Peyer's patch (tissue), 4 donors: ENCODE results near the gene GLP2R. TPM values are rescaled to one million over a fixed set of nuclear protein-coding genes. Genes with fewer than 3 reads are reported as not detected.
A peak's percentile ranks its signal among the peaks of the same experiment; 100 is the strongest.
"Not testable (repeated sequence)": the region's sequence is repeated elsewhere in the genome, so short reads cannot be mapped to it uniquely, and the experiment has no call there.

Source experiments
- DNase-seq, 3 donors: peaks; one replicate each; pipeline ENCODE4 v3.0.0-alpha.2; 2017 to 2019
- H3K27ac ChIP-seq, 4 donors: fragments of 200-600 bp; sonication (generic); one replicate each; pipeline ENCODE4 v1.5.1; 2016 to 2019
- H3K27me3 ChIP-seq, 2 donors: fragments of 200-600 bp; sonication (generic); one replicate each; pipeline ENCODE4 v1.5.1; 2019
- H3K36me3 ChIP-seq, 3 donors: fragments of 200-600 bp; sonication (generic); one replicate each; pipeline ENCODE4 v1.5.1; 2016 to 2019
- H3K4me1 ChIP-seq, 4 donors: fragments of 200-600 bp; sonication (generic); one replicate each; pipeline ENCODE4 v1.5.1; 2016 to 2019
- H3K4me3 ChIP-seq, 4 donors: fragments of 200-600 bp; sonication (generic); 1 replicate in 3 of 4; 2 replicates in 1 of 4; pipeline ENCODE4 v1.5.1; 2016 to 2019; ENCODE audit warnings: mild to moderate bottlenecking in 1 of 4
- H3K9me3 ChIP-seq, 4 donors: fragments of 200-600 bp; sonication (generic); one replicate each; pipeline ENCODE4 v1.5.1; 2016 to 2019; ENCODE audit warnings: mild to moderate bottlenecking in 1 of 4
- POLR2A ChIP-seq, 2 donors: fragments of 450-650 bp; IDR thresholded peaks; one replicate each; pipeline ENCODE4 v1.5.1; 2017; ENCODE audit warnings: antibody characterized with exemption in 2 of 2, mild to moderate bottlenecking in 2 of 2, moderate library complexity in 2 of 2
- total RNA-seq, 4 donors: library from RNA; depleted of rRNA; stranded (reverse); fragments of >200 nt; gene quantifications; one replicate each; pipeline ENCODE4 v1.1.0, GENCODE V29; 2016
- TF ChIP-seq, protein P1 (sequence below), 6 experiments: fragments of 450-650 bp in 4 of 6; fragments of 200-600 bp in 2 of 6; sonication (generic) in 1 of 6; IDR thresholded peaks; one replicate each; pipeline ENCODE4 v1.5.1; 2017 to 2019; ENCODE audit warnings: antibody characterized with exemption in 6 of 6, mild to moderate bottlenecking in 3 of 6, moderate library complexity in 1 of 6

Gene GLP2R
- total RNA-seq, 4 donors from 2014 or later = 7.4 to 94.1 (median 13.8) TPM

- Histone ChIP-seq H3K27ac (no peak overlapping the region), H3K36me3 (peaks cover 0 to 7% (median 0%) of the 10 kb centered on the region in 3 donors), H3K4me1 (no peaks in the 10 kb centered on the region), H3K27me3 (no peaks in the 10 kb centered on the region), H3K9me3 (no peaks in the 10 kb centered on the region), H3K4me3 (no peak overlapping the region)
- TF ChIP-seq, protein P1, sequence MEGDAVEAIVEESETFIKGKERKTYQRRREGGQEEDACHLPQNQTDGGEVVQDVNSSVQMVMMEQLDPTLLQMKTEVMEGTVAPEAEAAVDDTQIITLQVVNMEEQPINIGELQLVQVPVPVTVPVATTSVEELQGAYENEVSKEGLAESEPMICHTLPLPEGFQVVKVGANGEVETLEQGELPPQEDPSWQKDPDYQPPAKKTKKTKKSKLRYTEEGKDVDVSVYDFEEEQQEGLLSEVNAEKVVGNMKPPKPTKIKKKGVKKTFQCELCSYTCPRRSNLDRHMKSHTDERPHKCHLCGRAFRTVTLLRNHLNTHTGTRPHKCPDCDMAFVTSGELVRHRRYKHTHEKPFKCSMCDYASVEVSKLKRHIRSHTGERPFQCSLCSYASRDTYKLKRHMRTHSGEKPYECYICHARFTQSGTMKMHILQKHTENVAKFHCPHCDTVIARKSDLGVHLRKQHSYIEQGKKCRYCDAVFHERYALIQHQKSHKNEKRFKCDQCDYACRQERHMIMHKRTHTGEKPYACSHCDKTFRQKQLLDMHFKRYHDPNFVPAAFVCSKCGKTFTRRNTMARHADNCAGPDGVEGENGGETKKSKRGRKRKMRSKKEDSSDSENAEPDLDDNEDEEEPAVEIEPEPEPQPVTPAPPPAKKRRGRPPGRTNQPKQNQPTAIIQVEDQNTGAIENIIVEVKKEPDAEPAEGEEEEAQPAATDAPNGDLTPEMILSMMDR (IDR thresholded peaks at IDR 0.05) = no peak
- no peak for TF ChIP-seq POLR2A (IDR thresholded peaks at IDR 0.05)
- no peak for DNase-seq
Observed at GRCh38 chr17:9918352-9918751, 92.6 kb downstream of the GLP2R start.

DNA sequence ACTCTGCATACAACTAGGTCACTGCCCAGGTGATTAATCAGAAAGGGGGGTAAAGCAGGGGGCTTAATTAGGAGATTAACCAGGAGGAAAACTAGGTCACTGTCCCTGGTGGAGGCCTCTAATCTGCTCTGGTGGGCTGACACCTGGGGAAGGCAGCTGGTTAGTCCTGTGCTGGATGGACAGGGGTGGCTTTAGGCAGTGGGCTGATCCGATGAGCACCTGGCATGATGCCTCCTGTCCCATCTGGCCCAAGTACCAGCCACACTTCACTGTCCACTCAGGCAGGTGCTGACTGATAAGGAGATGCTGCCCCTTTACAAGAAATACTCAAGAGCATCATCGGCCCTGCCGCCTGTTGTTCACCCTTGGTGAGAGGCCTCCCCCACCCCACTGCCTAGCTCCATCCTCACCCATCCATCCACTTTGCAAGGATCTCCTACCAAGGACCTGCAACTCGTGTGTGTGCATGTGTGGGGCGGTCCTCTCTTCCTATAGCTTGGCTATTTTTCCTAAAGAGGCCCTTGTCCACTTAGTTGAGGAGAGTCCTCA, 93.2 kb downstream of the GLP2R start:
- Histone ChIP-seq H3K9me3 (no peaks in the 10 kb centered on the region), H3K36me3 (peaks cover 0 to 7% (median 0%) of the 10 kb centered on the region in 3 donors), H3K4me1 (no peaks in the 10 kb centered on the region), H3K27me3 (no peaks in the 10 kb centered on the region), H3K4me3 (no peak overlapping the region), H3K27ac (no peak overlapping the region)
- TF ChIP-seq, protein P1 (IDR thresholded peaks at IDR 0.05) = no peak
- TF ChIP-seq POLR2A (IDR thresholded peaks at IDR 0.05) = no peak
- no peak for DNase-seq

GRCh38 chr17:9921216-9921615, 95.5 kb downstream of the GLP2R start:
- not testable (repeated sequence) for DNase-seq, H3K4me3 ChIP-seq, H3K27ac ChIP-seq, H3K4me1 ChIP-seq, H3K36me3 ChIP-seq, H3K9me3 ChIP-seq, H3K27me3 ChIP-seq

GRCh38 chr17:9922012-9922848, 96.5 kb downstream of the GLP2R start:
- Histone ChIP-seq H3K4me1 (no peaks in the 10 kb centered on the region), H3K27ac (no peak overlapping the region), H3K9me3 (no peaks in the 10 kb centered on the region), H3K27me3 (no peaks in the 10 kb centered on the region), H3K4me3 (no peak overlapping the region), H3K36me3 (no peaks in the 10 kb centered on the region)
- TF ChIP-seq, protein P1 (IDR thresholded peaks at IDR 0.05) = no peak
- TF ChIP-seq POLR2A (IDR thresholded peaks at IDR 0.05) = no peak
- no peak for DNase-seq

DNA sequence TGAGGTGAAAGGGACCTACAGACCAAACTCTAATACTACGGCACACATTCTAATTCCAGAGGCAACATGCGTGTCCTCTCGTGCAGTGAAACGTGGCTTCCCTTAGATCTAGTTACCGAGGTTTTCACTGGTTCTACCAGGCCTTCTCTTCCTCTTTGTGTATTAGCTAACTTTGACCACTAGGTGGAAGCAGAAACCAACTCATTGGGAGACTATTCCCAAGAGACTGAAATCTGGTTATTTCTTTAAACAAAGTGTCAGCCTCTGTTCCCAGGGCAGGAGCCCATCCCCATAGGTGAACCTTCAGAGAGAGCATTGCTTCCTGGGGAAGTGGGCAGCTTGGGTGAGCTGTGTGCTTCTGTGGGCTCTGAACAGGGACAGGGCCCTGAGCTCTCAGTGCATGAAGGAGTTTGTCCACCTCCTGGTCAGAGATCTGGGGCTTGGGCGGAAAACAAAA, 99.0 kb downstream of the GLP2R start:
- H3K27me3 ChIP-seq = no peaks in the 10 kb centered on the region
- DNase-seq = no peak
- no peaks in the 10 kb centered on the region for H3K36me3 ChIP-seq
- no peaks in the 10 kb centered on the region for H3K4me1 ChIP-seq
- TF ChIP-seq, protein P1 (IDR thresholded peaks at IDR 0.05) = peak; percentile 52 to 80 (median 72)
- TF ChIP-seq POLR2A (IDR thresholded peaks at IDR 0.05) = no peak
- H3K9me3 ChIP-seq = no peaks in the 10 kb centered on the region
- no peak overlapping the region for H3K27ac ChIP-seq
- no peak overlapping the region for H3K4me3 ChIP-seq

DNA sequence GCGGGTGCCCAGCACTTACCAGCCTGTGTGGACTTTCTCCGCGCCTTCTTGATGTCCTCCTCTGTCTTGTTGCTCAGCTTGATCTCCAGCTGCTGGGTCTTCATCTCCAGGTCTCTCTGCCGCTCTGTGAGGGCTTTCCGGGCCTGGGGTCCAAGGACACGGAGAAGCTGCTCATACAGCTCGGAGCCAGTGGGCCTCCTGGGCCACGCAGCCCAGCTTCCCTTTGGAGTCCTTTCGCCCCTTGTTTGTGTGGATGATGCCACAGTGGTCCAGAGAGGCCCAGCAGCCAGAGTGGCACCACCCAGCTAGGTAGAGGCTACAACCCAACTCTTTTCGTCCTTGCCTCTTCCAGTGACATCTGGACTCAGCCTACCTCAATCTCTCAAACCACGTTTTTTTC, 99.7 kb downstream of the GLP2R start:
- Histone ChIP-seq H3K36me3 (no peaks in the 10 kb centered on the region), H3K27ac (no peak overlapping the region), H3K4me3 (no peak overlapping the region), H3K9me3 (no peaks in the 10 kb centered on the region), H3K27me3 (no peaks in the 10 kb centered on the region), H3K4me1 (no peaks in the 10 kb centered on the region)
- DNase-seq = no peak
- no peak for TF ChIP-seq POLR2A (IDR thresholded peaks at IDR 0.05)
- TF ChIP-seq, protein P1 (IDR thresholded peaks at IDR 0.05) = no peak
